SK-N-SH (cell line): ENCODE measurements around the gene MAML3.

Experiments
- EP300 ChIP-seq, 2 experiments: IDR thresholded peaks; 2 replicates each; pipeline versions ENCODE4 v1.4.0 to v1.6.1; 2012; ENCODE audit warnings: borderline replicate concordance in 1 of 2, low read depth in 1 of 2, low read length in 1 of 2
- EZH2phosphoT487 ChIP-seq: fragments of 200-600 bp; sonication (generic); IDR thresholded peaks from 2 replicates; pipeline ENCODE4 v1.6.1; 2017; ENCODE audit warnings: low read depth, mixed run types, mild to moderate bottlenecking, antibody characterized with exemption, moderate library complexity, borderline replicate concordance
- MEF2A ChIP-seq: IDR thresholded peaks from 2 replicates; pipeline ENCODE4 v1.4.0; 2012; ENCODE audit warnings: low read depth, borderline replicate concordance
- NFIC ChIP-seq: IDR thresholded peaks from 2 replicates; pipeline ENCODE4 v1.4.0; 2012; ENCODE audit warnings: borderline replicate concordance
- TAF1 ChIP-seq: IDR thresholded peaks from 2 replicates; pipeline ENCODE4 v1.6.1; 2012; ENCODE audit warnings: low read depth, mild to moderate bottlenecking, low read length, moderate library complexity, borderline replicate concordance
- YY1 ChIP-seq: IDR thresholded peaks from 2 replicates; pipeline ENCODE4 v1.4.0; 2012; ENCODE audit warnings: low read depth, mild to moderate bottlenecking
- TF ChIP-seq, protein P1 (sequence below): IDR thresholded peaks from 2 replicates; pipeline ENCODE4 v1.4.0; 2012; ENCODE audit warnings: low read depth, borderline replicate concordance
- TF ChIP-seq, protein P2 (sequence below): fragments of 200-600 bp; sonication (generic); IDR thresholded peaks from 2 replicates; pipeline ENCODE4 v1.6.1; 2017; ENCODE audit warnings: antibody characterized with exemption, mild to moderate bottlenecking, moderate library complexity

DNA sequence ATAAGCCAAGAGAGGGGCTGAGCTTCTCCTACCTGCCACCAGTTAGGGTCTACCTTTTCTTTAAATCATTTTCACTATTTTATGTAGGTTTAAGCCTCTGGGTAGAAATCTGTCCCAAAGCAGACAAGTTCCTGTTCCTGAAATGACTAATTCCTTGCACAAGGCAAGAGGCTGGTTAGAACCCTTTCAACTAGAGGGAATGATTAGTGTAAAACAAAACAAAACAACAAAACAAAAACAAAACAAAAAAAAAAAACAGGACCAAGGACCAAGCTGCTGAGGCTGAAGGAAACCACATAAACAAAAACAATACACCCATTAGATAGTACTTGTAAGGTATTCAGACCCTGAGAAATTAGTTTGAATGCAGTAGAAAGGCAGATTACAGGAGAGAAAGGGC is 62.7 kb downstream of the MAML3 start:
- TF ChIP-seq, protein P1, sequence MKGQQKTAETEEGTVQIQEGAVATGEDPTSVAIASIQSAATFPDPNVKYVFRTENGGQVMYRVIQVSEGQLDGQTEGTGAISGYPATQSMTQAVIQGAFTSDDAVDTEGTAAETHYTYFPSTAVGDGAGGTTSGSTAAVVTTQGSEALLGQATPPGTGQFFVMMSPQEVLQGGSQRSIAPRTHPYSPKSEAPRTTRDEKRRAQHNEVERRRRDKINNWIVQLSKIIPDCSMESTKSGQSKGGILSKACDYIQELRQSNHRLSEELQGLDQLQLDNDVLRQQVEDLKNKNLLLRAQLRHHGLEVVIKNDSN: no peak
- TF ChIP-seq, protein P2, sequence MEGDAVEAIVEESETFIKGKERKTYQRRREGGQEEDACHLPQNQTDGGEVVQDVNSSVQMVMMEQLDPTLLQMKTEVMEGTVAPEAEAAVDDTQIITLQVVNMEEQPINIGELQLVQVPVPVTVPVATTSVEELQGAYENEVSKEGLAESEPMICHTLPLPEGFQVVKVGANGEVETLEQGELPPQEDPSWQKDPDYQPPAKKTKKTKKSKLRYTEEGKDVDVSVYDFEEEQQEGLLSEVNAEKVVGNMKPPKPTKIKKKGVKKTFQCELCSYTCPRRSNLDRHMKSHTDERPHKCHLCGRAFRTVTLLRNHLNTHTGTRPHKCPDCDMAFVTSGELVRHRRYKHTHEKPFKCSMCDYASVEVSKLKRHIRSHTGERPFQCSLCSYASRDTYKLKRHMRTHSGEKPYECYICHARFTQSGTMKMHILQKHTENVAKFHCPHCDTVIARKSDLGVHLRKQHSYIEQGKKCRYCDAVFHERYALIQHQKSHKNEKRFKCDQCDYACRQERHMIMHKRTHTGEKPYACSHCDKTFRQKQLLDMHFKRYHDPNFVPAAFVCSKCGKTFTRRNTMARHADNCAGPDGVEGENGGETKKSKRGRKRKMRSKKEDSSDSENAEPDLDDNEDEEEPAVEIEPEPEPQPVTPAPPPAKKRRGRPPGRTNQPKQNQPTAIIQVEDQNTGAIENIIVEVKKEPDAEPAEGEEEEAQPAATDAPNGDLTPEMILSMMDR: no peak
- TF ChIP-seq MEF2A: no peak
- TF ChIP-seq EP300 (IDR thresholded peaks at IDR 0.05; ENCODE audit: borderline replicate concordance in 1 of 2, low read depth in 1 of 2, low read length in 1 of 2): no peak
- no peak for TF ChIP-seq EZH2phosphoT487
- TF ChIP-seq YY1: no peak
- TF ChIP-seq NFIC: no peak
- no peak for TF ChIP-seq TAF1
